Prostate gland (tissue), 2 donors: Measurements from ENCODE around the gene COPS7A.

Source experiments
- POLR2AphosphoS5 ChIP-seq: sonication (generic); formaldehyde crosslinking; IDR thresholded peaks from one replicate; pipeline ENCODE4 v1.6.1; 2017; ENCODE audit warnings: antibody characterized with exemption
- TF ChIP-seq, protein P1 (sequence below), 4 experiments: fragments of 200-600 bp in 2 of 4; fragments of 450-650 bp in 2 of 4; sonication (generic) in 2 of 4; IDR thresholded peaks; 1 replicate in 3 of 4; 2 replicates in 1 of 4; pipeline ENCODE4 v1.5.1; 2016 to 2019; ENCODE audit warnings: antibody characterized with exemption in 4 of 4, mild to moderate bottlenecking in 2 of 4, moderate library complexity in 2 of 4

DNA sequence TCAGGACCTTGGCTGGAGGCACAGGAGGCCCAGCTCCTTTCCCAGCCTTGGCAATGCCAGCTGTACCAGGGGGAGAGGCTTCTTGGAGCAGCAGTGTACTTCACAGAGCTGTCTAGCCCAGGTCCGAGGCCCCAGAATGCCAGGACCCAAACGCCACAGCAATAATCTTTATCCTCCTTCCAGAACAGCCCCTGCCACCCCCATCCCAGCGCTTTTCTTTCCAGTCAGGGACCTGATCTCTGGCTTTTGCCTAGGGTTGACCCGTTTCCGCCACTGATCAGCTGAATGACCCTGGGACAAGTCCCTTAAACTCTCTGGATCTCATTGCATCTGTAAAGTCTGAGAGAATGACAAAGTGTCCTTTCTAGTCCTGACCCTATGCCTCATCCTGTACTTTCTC is 53.5 kb downstream of the COPS7A start:
- TF ChIP-seq, protein P1, sequence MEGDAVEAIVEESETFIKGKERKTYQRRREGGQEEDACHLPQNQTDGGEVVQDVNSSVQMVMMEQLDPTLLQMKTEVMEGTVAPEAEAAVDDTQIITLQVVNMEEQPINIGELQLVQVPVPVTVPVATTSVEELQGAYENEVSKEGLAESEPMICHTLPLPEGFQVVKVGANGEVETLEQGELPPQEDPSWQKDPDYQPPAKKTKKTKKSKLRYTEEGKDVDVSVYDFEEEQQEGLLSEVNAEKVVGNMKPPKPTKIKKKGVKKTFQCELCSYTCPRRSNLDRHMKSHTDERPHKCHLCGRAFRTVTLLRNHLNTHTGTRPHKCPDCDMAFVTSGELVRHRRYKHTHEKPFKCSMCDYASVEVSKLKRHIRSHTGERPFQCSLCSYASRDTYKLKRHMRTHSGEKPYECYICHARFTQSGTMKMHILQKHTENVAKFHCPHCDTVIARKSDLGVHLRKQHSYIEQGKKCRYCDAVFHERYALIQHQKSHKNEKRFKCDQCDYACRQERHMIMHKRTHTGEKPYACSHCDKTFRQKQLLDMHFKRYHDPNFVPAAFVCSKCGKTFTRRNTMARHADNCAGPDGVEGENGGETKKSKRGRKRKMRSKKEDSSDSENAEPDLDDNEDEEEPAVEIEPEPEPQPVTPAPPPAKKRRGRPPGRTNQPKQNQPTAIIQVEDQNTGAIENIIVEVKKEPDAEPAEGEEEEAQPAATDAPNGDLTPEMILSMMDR (IDR thresholded peaks at IDR 0.05), result no peak
- TF ChIP-seq POLR2AphosphoS5, result no peak
